Measurements from ENCODE around the gene EVI2A.

DNA sequence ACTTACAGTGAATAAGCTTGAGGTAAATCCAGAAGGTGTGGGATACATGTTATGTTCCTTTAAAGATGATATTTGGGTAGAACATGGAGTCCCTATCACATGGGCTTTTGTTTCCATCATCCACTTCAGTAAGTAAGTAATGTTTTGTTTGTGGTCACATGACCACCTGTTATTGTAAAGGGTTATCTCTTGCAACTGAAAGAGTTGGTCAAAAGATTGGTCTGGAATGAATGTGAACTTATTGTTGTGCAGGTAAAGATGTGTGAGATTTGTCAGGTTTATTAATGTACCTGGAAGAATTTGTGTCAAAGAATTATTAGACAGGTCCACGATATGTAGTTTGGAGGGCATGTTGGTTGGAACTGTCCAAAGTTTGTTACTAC is 25.9 kb downstream of the EVI2A start:
- TF ChIP-seq, protein P1, sequence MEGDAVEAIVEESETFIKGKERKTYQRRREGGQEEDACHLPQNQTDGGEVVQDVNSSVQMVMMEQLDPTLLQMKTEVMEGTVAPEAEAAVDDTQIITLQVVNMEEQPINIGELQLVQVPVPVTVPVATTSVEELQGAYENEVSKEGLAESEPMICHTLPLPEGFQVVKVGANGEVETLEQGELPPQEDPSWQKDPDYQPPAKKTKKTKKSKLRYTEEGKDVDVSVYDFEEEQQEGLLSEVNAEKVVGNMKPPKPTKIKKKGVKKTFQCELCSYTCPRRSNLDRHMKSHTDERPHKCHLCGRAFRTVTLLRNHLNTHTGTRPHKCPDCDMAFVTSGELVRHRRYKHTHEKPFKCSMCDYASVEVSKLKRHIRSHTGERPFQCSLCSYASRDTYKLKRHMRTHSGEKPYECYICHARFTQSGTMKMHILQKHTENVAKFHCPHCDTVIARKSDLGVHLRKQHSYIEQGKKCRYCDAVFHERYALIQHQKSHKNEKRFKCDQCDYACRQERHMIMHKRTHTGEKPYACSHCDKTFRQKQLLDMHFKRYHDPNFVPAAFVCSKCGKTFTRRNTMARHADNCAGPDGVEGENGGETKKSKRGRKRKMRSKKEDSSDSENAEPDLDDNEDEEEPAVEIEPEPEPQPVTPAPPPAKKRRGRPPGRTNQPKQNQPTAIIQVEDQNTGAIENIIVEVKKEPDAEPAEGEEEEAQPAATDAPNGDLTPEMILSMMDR (IDR thresholded peaks at IDR 0.05): no peak
- no peak for TF ChIP-seq POLR2A (IDR thresholded peaks at IDR 0.05)
